Germinal center (tissue), 1 donor: ENCODE results near the gene ATXN8OS.
"Not testable (repeated sequence)": the region's sequence is repeated elsewhere in the genome, so short reads cannot be mapped to it uniquely, and the experiment has no call there.

Source experiments
- DNase-seq: peaks from one replicate; pipeline ENCODE4 v3.0.0; 2012; ENCODE audit warnings: mixed read lengths, low spot score

ATXN8OS gene

DNA sequence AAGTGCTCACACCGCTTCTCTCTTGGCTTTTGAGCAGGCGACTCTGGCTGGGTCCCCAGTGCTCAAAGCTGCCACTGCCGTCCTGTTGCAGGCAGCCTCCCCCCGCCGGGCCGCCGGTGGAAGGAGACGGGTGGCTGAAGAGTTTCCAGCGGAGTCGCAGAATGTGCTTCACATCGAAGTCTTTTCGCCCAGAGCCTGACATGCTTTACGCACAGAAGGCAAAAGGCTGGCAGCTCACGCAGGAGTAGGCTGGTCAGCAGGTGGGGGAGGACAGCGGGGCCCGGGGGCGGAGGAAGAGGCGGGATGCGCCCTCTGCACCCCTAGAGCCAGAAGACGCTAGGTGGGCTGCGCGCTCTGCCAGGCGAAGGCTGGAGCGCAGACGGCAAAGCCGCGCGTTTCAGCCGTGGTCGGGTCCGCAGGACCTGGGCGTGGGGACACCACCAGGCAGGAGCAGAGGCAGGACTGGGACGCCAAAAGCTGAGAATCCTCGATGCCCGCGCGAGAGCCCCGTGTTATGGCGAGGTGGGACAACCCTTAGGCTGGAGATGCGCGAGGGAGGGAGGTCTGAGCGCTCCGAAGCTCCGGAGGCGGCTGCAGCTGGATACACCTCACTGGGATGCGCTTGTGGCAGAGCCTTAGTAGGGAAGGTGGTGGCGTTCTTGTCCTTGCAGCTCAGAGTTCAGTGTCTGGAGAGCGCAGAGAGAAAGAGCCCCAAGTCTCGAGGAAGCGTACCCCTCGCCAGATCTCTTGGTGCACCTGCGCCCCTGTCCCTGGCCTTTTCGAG is at the start of gene ATXN8OS:
TSS of gene ATXN8OS (plus strand) at position 329 of the 784 bp plus-strand sequence.
- no peak for DNase-seq

DNA sequence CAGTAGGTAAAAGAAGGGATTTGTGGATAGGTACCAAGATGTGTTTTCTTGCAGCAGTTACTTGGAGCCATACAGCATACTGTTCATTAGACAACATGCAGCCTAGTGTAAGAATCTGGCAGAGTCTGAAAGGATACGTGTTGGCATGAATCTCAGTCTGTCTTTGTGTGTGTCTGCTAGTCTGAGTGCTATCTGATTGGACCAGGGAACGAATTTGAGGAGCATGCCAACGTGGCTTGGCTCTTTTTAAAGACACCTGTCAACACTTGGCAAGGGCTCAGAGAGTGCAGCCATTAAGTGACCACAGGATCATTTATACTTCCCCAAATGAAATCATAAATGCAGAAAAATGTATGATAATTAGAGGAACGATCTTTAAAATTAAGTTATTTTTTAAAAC is 27.6 kb upstream of the ATXN8OS start:
- no peak for DNase-seq

DNA sequence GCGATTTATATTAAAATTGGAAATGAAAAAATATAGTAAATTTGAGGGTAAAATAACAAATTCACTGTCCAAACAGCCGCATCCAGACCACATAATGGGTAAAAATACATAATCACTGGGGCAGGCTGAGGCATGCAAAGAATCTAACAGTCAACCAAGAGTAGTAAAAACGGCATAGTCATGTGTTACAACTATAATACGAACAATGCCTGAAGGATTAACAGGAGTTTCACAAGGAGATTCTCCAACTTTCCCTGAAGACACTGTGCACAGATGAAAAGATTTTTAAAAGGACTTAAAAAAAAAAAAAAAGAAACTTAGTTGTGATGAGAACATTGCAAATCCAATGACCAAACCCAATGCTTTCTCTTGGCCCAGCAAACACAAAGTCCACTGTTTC is 20.4 kb upstream of the ATXN8OS start:
- DNase-seq = no peak

DNA sequence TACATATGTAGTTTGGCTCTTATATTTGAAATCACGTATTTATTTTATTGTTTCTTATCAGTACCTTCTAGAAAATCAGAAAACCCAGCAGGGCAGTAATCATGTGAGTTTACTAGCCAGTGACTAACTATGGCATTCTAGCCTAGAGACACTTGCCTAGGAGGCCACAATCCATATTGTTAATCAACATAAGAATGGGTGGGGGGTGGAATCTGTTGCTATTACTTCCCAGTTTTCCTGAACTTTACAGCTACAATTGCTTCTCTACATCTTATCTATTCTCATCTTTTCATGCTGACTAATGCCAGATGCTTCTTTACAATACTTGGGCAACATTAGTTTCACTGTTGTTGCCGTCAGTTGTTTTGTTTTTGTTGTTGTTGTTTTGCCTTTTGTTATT is 18.7 kb upstream of the ATXN8OS start:
- DNase-seq = no peak

DNA sequence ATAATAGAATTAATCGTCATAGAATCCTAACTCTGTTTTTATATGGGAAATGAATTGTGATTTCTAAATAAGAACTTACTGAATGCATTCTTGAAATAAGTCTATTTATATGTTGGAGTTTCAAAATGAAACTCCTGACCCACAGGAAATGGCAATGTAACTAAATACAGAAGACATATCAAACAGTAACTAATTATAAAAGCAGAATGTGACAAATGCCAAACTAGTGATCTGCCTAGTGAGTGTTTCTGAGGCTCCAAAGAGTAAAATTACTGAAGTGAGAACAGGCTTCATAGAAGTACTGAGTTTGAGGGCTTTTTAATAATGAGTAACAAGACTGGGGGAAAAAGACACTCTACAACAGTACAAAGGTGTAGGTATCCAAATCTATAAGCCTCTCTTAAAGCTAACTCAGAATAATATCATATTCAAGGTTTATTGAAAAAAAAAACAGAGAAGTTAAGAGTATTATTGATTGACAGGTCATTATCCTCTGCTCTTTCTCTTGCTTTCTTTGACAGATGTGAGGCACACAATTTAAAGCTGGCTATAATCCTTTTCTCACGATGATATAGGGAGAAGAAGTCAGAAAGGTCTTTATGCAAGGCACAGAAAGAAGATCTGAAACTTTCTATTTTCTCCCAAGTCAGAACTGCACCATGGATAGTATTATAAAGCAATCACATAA is 17.4 kb upstream of the ATXN8OS start:
- DNase-seq = no peak

DNA sequence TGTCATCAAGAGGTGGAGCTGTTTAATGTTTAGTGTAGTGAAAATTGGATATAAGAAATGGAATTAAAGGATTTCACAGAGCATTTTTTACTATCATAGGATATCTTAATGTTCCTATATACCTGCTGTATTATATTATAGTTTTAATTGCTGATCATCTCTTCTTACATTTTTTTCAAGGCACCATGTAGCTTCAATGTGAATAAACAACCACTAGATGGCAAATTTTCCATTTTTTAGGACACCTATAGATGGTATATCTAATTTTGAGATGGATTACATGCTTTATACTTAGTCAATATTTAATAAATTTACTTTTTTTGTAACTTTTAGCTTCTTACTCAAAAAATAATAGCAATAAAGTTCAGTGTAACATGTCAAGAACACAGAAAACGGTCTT is 9.0 kb upstream of the ATXN8OS start:
- DNase-seq = no peak

DNA sequence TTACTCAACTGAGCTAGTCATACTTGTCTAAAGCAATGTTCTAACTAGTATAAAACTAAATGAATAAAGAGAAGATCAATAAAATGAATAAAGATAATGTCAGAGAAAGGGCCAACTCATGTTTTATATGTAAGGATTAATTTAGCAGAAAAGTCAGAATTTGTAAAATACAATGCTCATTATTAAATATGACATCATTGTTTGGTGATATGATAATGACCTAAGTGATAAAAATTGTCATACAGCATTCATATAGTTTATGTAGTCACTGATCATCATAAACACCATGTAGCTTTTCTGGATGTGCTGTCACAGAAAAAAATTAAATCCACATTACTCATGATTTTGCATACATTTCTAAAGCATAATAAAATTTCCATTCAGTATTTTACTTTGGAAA is 3.1 kb upstream of the ATXN8OS start:
- no peak for DNase-seq

DNA sequence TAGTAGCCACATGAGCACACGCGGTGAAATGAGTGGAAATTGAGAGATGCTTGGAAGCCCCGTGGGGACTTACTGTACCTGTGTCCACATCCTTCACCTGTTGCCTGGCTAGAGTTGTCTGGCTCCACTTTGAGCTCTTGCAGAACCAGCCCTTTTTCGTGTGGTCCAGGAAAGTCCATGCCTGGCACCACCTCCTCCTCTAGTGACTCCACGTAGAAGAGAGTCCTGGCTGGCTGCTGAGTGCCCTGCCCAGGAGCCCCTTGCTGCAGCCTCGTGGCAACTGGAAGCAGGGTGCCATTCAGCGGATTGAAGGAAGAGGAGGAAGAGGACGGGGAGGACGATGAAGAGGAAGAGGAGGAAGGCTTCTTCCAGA is 515 bp upstream of the ATXN8OS start:
- no peak for DNase-seq

DNA sequence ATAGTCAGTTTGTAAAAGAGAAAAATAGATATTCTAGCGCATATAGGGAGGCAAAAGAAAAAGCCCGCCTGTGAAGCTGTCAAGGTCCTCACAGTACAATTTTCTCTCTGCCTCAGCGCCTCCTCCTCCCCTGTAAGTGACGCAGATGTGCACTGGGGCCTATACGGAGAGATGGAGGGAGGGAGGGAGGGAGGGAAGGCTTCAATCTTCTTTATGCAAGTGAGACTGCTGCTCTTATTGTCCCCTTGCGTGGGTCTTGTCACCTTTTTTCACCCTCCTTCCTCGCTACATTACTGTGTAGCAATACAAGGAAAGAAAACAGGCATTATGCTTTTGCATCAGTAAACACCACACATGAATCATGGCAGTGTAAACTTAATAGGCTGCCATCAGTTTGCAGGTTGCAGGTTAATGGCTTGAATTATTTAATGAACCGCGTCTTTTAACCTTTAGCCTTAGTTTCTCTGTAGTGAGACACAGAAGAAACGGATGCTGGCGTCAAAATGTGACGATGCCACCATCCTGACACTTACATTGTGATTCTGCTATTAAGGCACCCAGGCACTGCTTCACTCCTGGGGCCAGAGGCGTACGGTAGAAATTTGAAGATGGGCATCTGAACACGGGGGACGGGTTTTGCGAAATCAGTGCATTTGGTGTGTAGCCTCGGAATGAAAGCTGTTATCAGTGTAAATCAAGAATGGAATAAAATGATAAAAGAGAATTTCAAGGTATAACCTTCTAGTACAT is 905 bp downstream of the ATXN8OS start, which contains the start of gene KLHL1:
TSS of gene KLHL1 (minus strand) at position 97 of the 750 bp plus-strand sequence. CDS start 753 bp downstream, outside the sequence.
- no peak for DNase-seq

DNA sequence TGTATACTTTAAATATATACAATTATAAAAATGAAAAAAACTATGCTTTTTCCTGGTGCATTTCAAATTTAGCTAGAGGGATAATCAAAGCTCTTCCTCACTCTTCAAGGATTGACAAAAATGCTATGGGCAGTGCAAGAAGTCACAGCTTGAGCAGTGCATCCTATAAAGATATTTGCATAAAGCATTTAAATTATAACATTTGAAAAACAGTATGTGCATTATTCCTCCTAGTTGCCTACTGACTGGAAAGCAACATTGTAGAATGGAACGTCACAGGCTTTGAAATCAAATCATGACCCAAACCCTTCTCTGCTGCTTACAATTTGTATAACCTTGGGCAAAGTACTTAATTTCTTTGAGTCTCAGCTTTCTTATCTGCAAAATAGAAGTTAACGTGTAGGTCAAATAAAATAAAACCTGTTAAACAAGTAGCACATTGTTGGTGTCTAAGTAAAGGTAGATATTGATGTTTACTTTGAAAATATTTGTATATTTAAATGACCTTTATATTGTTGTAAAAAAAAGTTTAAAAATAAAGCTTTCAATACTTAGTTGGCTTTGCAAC is 9.8 kb downstream of the ATXN8OS start:
- no peak for DNase-seq

DNA sequence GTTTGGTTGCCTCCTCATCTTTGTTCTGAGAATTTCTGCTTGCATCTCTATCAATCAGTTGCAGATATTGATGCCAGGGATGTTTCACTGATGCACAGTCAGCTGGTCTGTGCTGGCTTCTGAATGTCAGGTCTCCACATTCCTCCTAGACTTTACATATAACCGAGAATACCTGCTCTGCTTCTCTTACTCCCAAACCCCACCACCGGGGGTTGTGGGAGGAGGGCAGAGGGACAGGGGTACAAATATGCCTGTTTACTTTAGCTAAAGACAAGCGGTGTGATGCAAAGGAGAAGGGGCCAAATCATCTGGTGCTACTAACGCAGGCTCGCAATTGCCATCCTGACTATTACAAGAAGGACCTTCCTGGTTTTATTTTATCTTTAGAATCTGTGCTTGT is 18.1 kb downstream of the ATXN8OS start:
- no peak for DNase-seq

DNA sequence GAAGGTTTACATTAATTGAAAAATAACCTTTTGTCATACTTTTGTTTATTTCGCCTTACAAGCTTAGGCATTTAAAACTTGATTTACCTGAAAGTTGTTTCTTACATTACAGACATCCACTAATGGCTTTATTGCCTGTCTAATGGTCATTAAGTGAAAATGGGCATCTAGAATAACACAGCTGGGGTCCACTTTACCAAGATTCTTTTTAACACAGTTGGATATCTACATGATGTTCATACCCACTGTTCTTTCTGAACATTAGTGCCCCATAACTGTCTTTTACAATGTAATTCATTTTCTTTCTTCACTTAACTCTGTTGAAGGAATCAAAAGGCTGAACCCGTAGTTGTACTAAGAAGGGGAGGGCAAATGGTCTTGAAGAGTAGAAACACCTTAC is 20.5 kb downstream of the ATXN8OS start:
- no peak for DNase-seq

DNA sequence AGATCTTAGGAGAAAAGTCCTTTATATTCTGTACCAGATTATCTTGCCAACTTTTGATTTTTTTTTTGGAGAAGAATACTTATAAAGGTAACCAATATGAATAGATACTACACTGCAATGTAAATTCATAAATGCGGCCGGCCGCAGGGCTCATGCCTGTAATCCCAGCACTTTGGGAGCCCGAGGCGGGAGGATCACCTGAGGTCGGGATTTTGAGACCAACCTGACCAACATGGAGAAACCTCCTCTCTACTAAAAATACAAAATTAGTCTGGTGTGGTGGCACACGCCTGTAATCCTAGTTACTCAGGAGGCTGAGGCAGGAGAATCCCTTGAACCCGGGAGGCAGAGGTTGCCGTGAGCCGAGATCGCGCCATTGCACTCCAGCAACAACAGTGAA is 35.0 kb downstream of the ATXN8OS start:
- not testable (repeated sequence) for DNase-seq

DNA sequence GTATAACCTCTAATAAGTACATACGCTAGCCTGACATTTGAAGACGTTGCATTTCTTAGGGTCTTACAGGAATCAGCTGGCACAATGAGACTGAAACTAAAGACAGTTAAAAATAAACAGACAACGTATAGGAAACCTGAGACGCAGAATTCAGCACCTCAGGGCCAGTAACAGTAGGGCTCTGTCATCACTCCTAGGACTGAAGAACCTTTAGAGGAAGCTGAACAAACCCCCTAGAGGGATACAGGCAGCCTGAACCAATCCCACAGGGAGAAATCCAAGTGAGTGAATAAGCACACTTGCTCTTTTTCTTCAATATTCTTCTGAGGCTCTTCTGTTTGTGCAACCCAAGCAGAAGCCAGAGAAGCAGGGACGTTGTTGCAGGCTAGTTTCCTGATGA is 54.5 kb downstream of the ATXN8OS start:
- DNase-seq = no peak

DNA sequence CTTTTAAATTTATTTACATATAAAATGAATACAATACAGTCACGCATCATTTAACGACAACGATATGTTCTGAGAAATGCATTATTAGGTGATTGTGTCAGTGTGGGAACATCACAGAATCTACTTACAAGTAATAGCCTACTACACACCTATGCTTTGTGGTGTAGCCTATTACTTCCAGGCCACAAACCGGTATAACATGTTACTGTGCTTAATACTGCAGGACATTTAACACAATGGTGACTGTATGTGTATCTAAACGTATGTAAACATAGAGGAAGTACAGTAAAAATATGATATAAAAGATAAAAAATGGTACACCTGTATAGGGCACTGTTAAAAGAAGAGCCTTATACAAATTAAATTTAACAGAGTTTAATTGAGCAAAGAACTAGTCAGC is 63.1 kb downstream of the ATXN8OS start:
- no peak for DNase-seq

DNA sequence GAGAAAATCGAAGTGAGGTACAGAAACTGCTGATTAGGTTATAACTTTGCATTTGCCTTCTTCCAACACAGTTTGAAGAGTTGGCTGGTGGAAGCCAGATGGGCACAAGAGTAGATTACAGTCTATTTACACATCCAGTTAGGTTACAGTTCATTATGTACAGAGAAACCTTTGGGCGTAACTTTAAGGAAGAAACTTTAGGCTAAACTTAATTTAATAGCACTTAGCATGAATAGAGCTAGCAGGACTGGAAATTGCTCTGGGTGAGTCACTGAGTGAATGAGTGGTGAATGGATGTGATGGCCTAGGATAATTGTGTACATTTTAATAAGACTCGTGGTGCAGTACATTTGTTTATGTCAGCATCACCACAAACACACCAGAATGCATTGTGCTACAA is 63.5 kb downstream of the ATXN8OS start:
- DNase-seq = no peak

DNA sequence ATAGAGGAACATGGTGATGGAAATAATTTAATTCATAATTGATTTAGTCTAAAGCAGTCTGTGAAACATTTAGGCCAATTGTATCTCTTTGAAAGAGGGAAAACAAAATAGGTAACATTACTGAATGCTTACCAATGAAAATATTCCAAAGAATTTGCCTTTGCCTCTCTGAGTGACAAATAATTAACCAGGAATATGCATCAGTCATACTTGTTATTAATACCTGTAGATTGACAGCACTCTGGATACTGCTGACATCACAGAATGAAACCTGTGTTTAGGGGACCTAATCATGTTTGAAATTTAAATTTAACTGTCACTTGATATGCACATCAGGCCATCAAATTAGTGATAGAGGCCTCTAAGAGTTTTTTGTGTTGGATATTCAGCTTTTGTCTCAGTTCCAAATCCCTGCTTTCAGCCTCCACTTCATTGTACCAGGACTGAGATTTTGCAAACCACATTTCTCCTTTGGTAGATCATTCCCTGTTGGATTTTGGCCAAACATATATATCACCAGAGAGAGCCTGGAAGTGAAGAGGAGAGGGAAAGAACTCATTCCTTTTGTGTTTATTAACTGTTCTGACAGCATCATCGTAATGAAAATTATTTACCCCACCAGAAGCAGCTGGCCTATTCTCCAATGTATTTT is 65.4 kb downstream of the ATXN8OS start:
- DNase-seq = no peak

DNA sequence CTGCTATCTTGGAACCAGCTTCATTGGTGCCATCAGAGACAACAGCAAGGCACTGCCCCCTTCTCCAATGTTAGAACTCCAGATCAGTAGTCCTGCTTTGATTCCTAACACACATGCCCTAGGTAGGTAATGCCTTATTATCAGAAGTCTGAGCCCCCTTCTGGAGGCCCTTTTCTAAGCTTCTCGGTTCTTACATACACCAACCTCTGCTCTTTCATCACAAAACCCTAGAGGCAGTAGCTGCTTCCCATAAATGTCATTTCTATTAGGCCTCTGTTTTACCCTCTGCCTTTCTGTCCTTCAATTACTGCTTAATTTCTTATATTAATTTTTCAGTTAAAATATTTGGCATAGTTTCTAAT is 66.0 kb downstream of the ATXN8OS start:
- DNase-seq = no peak

DNA sequence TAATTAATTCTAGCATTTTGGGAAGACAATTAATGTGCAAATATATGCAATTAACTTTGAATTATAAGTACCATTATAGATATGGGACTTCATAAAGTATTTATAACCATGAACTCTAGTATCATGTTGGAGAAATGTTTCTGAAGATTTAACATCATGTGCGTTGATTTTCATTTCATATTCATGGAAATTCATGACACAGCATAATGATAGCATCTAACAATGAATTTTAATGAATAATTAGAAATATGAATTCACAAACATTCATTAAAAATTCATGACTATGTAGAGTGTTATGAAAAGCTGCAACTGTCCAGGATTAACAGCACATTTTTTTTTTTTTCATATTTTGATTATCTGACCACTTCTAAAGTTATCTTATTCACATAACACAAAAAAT is 70.7 kb downstream of the ATXN8OS start:
- DNase-seq = no peak
